Prostate gland (tissue), 2 donors: ENCODE results near the gene ARL15.

Source experiments
- CTCF ChIP-seq, 4 experiments: fragments of 200-600 bp in 2 of 4; fragments of 450-650 bp in 2 of 4; sonication (generic) in 2 of 4; IDR thresholded peaks; 1 replicate in 3 of 4; 2 replicates in 1 of 4; pipeline ENCODE4 v1.5.1; 2016 to 2019; ENCODE audit warnings: antibody characterized with exemption in 4 of 4, mild to moderate bottlenecking in 2 of 4, moderate library complexity in 2 of 4
- POLR2AphosphoS5 ChIP-seq: sonication (generic); formaldehyde crosslinking; IDR thresholded peaks from one replicate; pipeline ENCODE4 v1.6.1; 2017; ENCODE audit warnings: antibody characterized with exemption

GRCh38 chr5:54022223-54022622 is 288.1 kb downstream of the ARL15 start:
- TF ChIP-seq CTCF (IDR thresholded peaks at IDR 0.05) (no peak), POLR2AphosphoS5 (no peak)
